Omental fat pad (tissue), 4 donors: ENCODE data around the gene ACAN. TPM values are rescaled to one million over a fixed set of nuclear protein-coding genes. Genes with fewer than 3 reads are reported as not detected.

Experiments
- ATAC-seq: fragments of 150-250 bp; one replicate; pipeline ENCODE4 v1.9.1; 2016; ENCODE audit warnings: mild to moderate bottlenecking, moderate library complexity; ENCODE audit not compliant: low FRiP score
- DNase-seq: peaks from one replicate; pipeline ENCODE4 v3.0.0-alpha.2; 2019; ENCODE audit warnings: low spot score
- total RNA-seq, 4 donors: library from RNA; depleted of rRNA; stranded (reverse); fragments of >200 nt; gene quantifications; one replicate each; pipeline ENCODE4 v1.1.0, GENCODE V29; 2016
- TF ChIP-seq, protein P1 (sequence below), 3 donors: fragments of 450-650 bp; IDR thresholded peaks; one replicate each; pipeline ENCODE4 v1.5.1; 2016 to 2017; ENCODE audit warnings: antibody characterized with exemption in 3 of 3, mild to moderate bottlenecking in 3 of 3, moderate library complexity in 2 of 3

ACAN gene
- total RNA-seq, 4 donors from 2014 or later: 0.06 to 0.12 TPM; not detected in 2

DNA sequence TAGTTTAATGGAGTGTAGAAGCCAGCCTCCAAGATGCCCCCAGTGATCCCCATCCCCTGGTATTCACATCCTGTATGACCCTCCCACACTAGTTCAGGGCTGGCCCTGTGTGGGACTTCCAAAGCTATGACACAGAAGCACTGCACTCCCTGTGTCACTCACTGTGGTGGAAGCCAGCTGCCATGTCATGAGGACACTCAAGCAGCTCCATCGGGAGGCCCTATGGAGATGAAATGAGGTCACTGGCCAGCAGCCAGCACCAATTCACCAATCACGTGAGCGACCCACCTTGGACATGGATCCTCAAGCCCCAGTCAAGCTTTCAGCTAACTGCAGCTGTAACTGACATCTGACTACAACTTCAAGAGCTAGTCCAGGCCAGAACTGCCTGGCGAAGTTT, 3.9 kb upstream of the ACAN start:
- no peak for ATAC-seq
- no peak for DNase-seq

DNA sequence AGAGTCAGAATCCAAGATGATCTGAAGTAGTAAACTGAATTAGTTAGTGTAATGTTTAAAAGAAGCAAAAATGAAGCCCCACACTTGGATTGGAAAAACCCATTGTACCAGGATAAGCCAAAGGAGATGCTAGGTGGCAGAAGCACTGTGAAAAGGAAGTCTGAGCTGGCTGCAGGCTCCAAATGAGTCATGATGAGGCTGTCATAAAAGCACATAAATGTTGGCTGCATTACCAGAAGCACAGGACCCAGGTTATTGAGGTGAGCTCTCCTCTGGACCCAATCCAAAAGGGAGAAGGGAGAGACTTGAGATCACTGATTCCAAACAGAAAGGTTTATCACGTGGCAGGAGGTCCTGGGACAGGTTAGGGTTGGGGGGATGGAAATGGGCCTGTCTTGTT, 3.2 kb upstream of the ACAN start:
- TF ChIP-seq, protein P1, sequence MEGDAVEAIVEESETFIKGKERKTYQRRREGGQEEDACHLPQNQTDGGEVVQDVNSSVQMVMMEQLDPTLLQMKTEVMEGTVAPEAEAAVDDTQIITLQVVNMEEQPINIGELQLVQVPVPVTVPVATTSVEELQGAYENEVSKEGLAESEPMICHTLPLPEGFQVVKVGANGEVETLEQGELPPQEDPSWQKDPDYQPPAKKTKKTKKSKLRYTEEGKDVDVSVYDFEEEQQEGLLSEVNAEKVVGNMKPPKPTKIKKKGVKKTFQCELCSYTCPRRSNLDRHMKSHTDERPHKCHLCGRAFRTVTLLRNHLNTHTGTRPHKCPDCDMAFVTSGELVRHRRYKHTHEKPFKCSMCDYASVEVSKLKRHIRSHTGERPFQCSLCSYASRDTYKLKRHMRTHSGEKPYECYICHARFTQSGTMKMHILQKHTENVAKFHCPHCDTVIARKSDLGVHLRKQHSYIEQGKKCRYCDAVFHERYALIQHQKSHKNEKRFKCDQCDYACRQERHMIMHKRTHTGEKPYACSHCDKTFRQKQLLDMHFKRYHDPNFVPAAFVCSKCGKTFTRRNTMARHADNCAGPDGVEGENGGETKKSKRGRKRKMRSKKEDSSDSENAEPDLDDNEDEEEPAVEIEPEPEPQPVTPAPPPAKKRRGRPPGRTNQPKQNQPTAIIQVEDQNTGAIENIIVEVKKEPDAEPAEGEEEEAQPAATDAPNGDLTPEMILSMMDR (IDR thresholded peaks at IDR 0.05): no peak
- ATAC-seq (no peak), DNase-seq (no peak)

More for the DNA sequence above, 3.9 kb upstream of the ACAN start:
- TF ChIP-seq, protein P1 (IDR thresholded peaks at IDR 0.05): no peak

DNA sequence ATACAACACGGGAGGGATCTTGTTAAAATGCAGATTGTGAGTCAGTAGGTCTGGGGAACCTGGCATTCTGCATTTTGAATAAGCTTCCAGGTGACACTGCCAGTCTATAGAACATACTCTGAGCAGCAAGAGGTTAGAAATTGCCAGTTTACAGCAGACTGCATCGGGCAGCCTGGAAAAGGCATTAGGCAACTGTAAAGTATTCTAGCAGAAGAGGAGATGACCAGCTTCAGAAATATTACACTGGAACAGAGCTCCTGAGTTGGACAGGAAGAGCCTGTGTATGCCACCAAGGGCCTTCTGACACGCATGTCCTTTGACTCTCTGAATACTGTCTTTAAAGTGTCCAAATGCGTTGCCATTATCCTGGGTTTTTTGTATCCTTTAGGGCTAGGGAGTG, 2.5 kb upstream of the ACAN start:
- DNase-seq (no peak), ATAC-seq (no peak)

DNA sequence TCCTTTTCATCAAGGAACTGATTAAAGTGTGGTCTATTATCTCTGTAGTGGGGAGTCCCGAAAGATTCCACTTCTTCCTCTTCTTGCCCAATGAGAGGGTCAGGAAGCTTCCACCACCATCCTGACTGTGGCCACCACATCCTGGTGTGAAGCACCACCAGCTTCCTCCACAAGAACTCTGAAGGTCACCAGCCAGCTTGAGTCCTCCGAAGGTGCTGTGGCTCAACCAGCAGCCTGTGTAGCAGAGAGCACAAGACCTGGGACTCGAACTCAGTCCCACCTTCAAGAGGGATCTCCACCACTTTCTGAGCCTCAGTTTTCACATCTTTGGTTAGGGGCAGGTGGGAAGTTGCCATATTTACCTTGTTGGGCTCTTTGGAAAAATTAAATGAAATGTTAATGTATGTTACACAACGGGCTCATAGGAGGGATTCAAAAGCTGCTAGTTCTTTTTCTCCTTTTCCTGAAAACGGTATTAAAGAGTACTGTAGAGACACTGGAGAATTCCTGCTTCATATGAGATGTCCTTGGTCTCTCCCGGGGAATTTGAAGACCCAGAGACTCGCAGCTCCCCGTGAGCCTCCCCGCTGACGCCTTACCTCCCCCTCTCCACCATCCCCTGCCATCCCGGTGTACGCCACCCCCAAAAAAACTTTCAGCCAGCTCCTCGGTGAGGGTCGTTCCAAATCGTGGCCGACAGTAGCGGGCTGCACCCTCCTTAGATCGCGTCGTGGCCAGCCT, 816 bp upstream of the ACAN start:
- ATAC-seq (no peak), DNase-seq (no peak)
- TF ChIP-seq, protein P1 (IDR thresholded peaks at IDR 0.05): no peak

More for the DNA sequence above, 2.5 kb upstream of the ACAN start:
- TF ChIP-seq, protein P1 (IDR thresholded peaks at IDR 0.05): no peak

DNA sequence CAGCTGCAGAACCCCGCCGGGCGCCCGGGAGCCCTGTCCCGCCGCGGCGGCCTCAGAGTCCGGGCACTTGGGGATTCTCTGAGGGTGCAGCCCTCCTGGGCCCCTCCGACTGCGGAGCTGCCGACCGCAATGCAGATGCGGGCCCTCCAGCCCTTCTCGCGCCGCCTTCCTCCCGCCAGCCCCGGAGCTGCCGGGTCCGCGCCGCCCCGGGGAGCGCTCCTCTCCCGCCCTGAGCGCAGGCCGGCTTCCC, 320 bp upstream of the ACAN start:
- TF ChIP-seq, protein P1 (IDR thresholded peaks at IDR 0.05): no peak
- ATAC-seq: no peak
- DNase-seq: no peak

DNA sequence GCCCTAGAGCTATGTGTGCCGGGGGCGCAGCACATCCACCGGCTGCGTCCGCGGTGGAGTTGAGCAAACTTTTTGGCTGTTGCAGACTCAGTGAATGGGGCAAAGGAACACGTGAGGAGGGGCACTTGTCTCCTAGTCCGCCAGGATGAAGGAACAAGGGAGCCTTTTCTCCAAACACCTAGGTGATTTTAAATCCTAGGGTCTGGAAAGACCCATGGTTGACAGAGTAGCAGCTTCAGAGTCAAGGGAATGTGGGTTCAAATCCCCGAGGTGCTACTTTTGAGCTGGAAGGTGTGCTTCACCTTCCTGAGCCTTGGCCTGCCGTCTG, 648 bp downstream of the ACAN start:
- DNase-seq (no peak), ATAC-seq (no peak)
- TF ChIP-seq, protein P1 (IDR thresholded peaks at IDR 0.05): no peak

DNA sequence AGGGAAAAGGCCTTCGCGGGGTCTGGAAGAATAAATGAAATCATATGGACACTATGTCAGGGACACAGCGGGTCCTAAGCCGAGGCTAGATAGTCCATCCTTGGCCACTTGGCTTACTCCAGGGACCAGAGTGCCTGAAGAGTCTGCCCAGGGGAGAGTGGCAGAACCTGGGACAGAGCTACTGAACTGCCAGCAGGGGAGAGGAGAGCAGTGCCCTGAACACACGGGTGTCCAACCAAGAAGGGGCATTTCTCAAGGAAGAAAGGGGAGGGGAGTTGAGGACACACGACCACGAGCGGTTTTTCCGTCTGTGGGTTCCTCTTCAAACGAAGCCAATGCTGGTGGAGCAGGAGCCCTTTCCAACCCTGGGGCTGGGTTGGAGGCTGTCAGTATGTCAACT, 1.0 kb downstream of the ACAN start:
- DNase-seq (no peak), ATAC-seq (no peak)
- TF ChIP-seq, protein P1 (IDR thresholded peaks at IDR 0.05): no peak
